Globus pallidus (tissue), 1 donor: Measurements from ENCODE around the gene EPB41L4B.

Source experiments
- DNase-seq: peaks from one replicate; pipeline ENCODE4 v3.0.0-alpha.2; 2015; ENCODE audit warnings: low spot score

EPB41L4B gene

DNA sequence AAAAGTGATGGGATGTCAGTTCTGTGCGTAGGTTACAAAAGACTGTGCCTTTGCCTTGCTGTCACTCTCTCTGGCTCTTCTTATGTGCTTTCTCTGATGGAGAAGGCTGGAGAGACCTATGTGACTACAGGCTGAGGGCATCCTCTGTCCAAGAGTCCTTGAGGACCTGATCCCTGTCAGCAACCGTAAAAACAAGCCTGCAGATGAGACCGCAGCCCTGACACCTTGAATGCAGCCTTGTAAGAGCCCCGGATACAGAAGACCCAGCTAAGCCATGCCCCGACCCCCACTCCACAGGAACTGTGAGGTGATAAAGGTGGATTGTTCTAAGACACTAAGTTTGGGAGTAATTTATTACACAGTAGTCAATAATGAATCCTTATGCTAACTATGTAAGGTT, 121.2 kb downstream of the EPB41L4B start:
- DNase-seq = no peak

GRCh38 chr9:109198736-109199382, 122.0 kb downstream of the EPB41L4B start:
- no peak for DNase-seq

GRCh38 chr9:109193974-109194556, 126.8 kb downstream of the EPB41L4B start:
- DNase-seq = no peak

DNA sequence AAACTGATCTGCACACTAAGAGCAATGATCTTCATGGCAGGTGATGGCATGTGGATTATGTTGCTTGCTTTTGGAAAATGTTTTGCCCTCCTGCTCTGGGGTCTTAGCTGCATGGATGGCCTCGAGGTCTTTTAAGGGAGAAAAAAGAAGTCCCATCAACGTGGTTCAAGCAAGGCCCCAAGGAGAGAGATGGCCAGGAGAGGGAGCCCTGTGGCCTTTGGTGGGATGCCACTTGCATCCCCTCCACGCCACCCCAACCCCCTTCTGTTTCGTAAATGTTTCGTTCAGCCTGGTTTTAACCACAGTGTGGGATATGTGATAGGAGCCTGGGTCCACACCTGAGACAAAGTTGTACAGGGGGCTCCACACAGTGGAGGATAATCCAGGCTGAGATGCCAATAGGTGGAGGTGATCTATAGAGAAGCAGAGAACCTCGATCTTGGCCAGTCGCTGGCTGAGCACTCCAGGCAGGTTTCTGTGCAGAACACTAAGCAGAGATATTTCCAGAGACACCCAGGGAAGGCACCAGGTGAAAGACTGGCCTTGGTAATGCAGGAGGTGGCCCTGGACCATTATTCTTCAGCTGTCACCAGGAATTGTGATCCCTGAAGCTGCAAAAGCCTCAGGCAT, 128.0 kb downstream of the EPB41L4B start:
- no peak for DNase-seq

GRCh38 chr9:109191746-109192145, 129.1 kb downstream of the EPB41L4B start:
- no peak for DNase-seq

- DNase-seq = no peak
These were observed 130.7 kb downstream of the EPB41L4B start for GRCh38 chr9:109190151-109190550.

- no peak for DNase-seq
These were observed 133.9 kb downstream of the EPB41L4B start for GRCh38 chr9:109186857-109187520.

DNA sequence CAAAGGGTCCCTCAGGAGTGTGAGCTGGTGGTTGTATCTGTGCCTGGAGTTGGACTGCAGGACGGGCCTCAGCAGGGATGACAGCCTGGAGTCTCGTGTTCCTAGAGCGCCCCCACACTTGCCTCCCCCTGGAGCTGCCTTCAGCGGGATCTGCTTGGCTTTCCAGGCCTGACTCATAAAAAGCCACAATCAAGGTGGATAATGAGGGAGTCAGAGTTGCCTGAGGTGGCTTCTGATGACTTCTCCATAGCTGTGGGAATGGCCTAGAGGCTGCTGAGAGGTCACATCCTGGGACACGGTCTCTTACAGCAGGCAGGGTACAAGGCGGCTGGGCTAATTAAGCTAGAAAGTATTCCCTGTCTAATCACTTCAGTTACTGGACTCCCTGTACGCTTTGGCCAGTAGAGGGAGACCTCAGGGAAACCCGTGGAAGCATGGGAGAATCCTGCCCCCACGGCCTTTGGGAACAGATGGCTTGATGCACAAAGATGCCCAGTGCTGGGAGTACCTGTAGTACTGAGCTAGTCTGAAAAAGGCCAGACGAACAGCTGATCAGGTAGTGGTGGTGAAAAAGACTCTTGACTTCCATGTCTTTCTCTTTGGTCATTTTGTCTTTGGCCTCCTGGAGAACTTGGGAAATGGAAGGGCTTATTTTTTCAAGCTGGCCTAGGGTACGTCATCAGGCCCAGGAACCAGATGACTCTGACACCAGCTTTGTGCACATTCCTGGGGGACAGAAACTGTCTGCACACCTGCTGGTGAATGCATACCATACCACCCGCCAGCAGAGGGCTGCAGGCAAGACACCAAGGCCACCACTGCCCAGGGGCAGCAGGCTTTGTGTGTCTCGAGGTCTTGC, 137.7 kb downstream of the EPB41L4B start:
- DNase-seq = no peak

DNA sequence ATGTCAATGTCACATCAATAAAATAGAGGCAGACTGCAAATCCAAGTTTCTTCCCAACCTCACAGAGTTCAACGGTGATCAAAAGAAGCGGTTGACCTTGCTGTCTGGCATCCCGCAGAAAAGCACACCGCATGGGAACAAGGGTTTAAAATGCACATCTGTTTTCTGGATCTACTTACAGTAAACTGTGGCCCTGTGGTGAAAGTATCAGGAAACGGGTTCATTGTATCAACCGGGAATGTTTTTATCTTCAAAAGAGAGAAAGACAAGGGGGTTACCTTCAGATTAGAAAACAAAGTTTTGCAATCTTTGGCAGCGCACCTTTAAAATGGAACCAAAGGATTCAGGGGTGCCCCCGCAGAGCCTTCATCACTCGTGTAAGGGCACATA, 138.3 kb downstream of the EPB41L4B start:
- no peak for DNase-seq

DNA sequence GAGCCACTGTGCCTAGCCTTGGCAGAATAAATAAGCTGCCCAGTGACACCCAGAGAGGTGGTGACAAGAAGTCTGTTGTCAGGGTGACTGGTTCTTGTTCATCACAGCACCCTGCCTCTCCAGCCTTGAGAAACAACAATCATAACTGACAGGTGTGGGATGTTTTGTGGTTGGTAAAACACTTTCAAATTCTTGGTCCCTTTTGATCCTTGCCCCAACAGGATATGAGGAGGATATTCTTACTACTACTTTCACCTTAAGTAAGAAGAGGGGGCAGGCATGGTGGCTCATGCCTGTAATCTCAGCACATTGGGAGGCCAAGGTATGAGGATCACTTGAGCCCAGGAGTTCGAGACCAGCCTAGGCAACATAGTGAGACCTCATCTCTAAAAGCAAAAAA, 139.6 kb downstream of the EPB41L4B start:
- DNase-seq = no peak

GRCh38 chr9:109179801-109180523, 140.9 kb downstream of the EPB41L4B start:
- DNase-seq = peak; percentile 53

GRCh38 chr9:109176963-109177362, 143.9 kb downstream of the EPB41L4B start:
- DNase-seq = no peak

GRCh38 chr9:109176386-109176785, 144.5 kb downstream of the EPB41L4B start:
- DNase-seq = no peak

GRCh38 chr9:109172935-109173334, 147.9 kb downstream of the EPB41L4B start:
- DNase-seq = no peak

- DNase-seq = no peak
These were observed 148.9 kb downstream of the EPB41L4B start for GRCh38 chr9:109171926-109172325.

GRCh38 chr9:109168170-109168569, 152.7 kb downstream of the EPB41L4B start:
- no peak for DNase-seq

DNA sequence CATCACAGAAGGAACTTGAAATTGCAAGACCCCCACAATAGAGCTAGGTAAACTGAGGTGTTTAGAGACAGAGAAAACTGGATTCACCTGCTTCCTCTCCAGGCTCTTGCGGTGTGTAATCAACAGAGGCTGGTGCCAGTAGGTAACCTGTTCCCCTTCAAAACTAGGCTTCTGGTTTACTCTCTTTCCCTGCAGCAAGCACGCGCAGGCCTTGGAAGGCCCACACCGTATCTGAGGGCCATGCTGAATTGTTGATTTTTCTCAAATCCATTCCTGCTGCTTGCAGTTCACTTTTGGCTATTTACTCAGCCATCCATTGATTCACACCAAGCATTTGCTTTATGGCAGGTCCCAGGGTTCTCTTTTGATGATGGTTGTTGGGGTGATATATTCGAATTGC, 153.1 kb downstream of the EPB41L4B start:
- no peak for DNase-seq

GRCh38 chr9:109166771-109167601, 153.9 kb downstream of the EPB41L4B start, which contains the start of gene FRRS1L:
TSS of gene FRRS1L (minus strand) at chr9:109167249. CDS start at chr9:109167138, 111 bp downstream.
- peak; percentile 31 for DNase-seq

GRCh38 chr9:109166171-109166770, 154.6 kb downstream of the EPB41L4B start:
- no peak for DNase-seq

- no peak for DNase-seq
These were observed 156.8 kb downstream of the EPB41L4B start for GRCh38 chr9:109164042-109164441.
